Vagina (tissue), 2 donors: ENCODE measurements around the gene NPIPA1. TPM values are rescaled to one million over a fixed set of nuclear protein-coding genes. Genes with fewer than 3 reads are reported as not detected.
A peak's percentile ranks its signal among the peaks of the same experiment; 100 is the strongest.
"Not testable (repeated sequence)": the region's sequence is repeated elsewhere in the genome, so short reads cannot be mapped to it uniquely, and the experiment has no call there.

ENCODE experiments used
- DNase-seq, 2 donors: peaks; one replicate each; pipeline ENCODE4 v3.0.0-alpha.2; 2017; ENCODE audit errors: extremely low spot score in 2 of 2
- H3K27ac ChIP-seq: fragments of 200-600 bp; sonication (generic); one replicate; pipeline ENCODE4 v1.5.1; 2019
- H3K27me3 ChIP-seq: fragments of 200-600 bp; sonication (generic); one replicate; pipeline ENCODE4 v1.5.1; 2019
- H3K36me3 ChIP-seq, 2 donors: fragments of 200-600 bp; sonication (generic); one replicate each; pipeline ENCODE4 v1.5.1; 2017 to 2019
- H3K4me1 ChIP-seq: fragments of 200-600 bp; sonication (generic); one replicate; pipeline ENCODE4 v1.5.1; 2019
- H3K4me3 ChIP-seq, 2 donors: fragments of 200-600 bp; sonication (generic); 1 replicate in 1 of 2; 2 replicates in 1 of 2; pipeline ENCODE4 v1.5.1; 2016 to 2019
- H3K9me3 ChIP-seq: fragments of 200-600 bp; sonication (generic); one replicate; pipeline ENCODE4 v1.5.1; 2019
- POLR2A ChIP-seq, 2 donors: fragments of 450-650 bp; IDR thresholded peaks; one replicate each; pipeline ENCODE4 v1.6.1; 2017; ENCODE audit warnings: antibody characterized with exemption in 2 of 2, mild to moderate bottlenecking in 2 of 2, moderate library complexity in 2 of 2
- POLR2AphosphoS5 ChIP-seq, 2 donors: sonication (generic); formaldehyde crosslinking; IDR thresholded peaks; one replicate each; pipeline ENCODE4 v1.9.0; 2017; ENCODE audit warnings: antibody characterized with exemption in 2 of 2, mild to moderate bottlenecking in 2 of 2, low read depth in 1 of 2; ENCODE audit not compliant: insufficient read depth in 1 of 2
- intact Hi-C: fragments of 100-400 bp; cut with DNase I; formaldehyde crosslinking; loops from one replicate; pipeline ENCODE4 v1.15.1; 2023
- total RNA-seq: library from RNA; depleted of rRNA; stranded (reverse); fragments of >200 nt; gene quantifications from one replicate; pipeline ENCODE4 v1.2.3, GENCODE V29; 2016

Gene NPIPA1
- total RNA-seq, 1 donor from 2014 or later: 98.0 TPM

- Histone ChIP-seq H3K27ac (peak within 1 kb of the TSS; percentile 95), H3K4me3 (peak within 1 kb of the TSS; percentile 74 to 84)
- H3K4me1 ChIP-seq, H3K27me3 ChIP-seq, H3K9me3 ChIP-seq, intact Hi-C loops, H3K36me3 ChIP-seq: not testable (repeated sequence)
- TF ChIP-seq POLR2A (IDR thresholded peaks at IDR 0.05) (peak in 1 of 2 donors; percentile 53), POLR2AphosphoS5 (IDR thresholded peaks at IDR 0.05; ENCODE audit: insufficient read depth in 1 of 2, low read depth in 1 of 2) (peak in 1 of 2 donors; percentile 72)
- DNase-seq: peak in 1 of 2 donors; percentile 90
These were observed 37.6 kb downstream of the NPIPA1 start, which contains the start of gene PDXDC1 for GRCh38 chr16:14974656-14975417. Gene PDXDC1, plus strand, starts transcription at chr16:14975026. Its CDS starts 174 bp downstream, at chr16:14975200.

GRCh38 chr16:14975418-14976194 is 38.4 kb downstream of the NPIPA1 start:
- Histone ChIP-seq H3K27ac (peak overlapping the region; percentile 95), H3K4me3 (peak overlapping the region; percentile 74 to 84)
- DNase-seq, H3K36me3 ChIP-seq, H3K4me1 ChIP-seq, intact Hi-C loops, H3K27me3 ChIP-seq, H3K9me3 ChIP-seq: not testable (repeated sequence)

- H3K36me3 ChIP-seq, DNase-seq, intact Hi-C loops, H3K4me3 ChIP-seq, H3K27me3 ChIP-seq, H3K27ac ChIP-seq, H3K9me3 ChIP-seq: not testable (repeated sequence)
- H3K4me1 ChIP-seq: peaks cover 13% of the 10 kb centered on the region
These were observed 39.9 kb downstream of the NPIPA1 start for GRCh38 chr16:14976971-14977736.

- H3K27me3 ChIP-seq, DNase-seq, H3K9me3 ChIP-seq, H3K4me3 ChIP-seq, H3K36me3 ChIP-seq, intact Hi-C loops, H3K27ac ChIP-seq: not testable (repeated sequence)
- peaks cover 21% of the 10 kb centered on the region for H3K4me1 ChIP-seq
These were observed 41.0 kb downstream of the NPIPA1 start for GRCh38 chr16:14978281-14978680.

GRCh38 chr16:14978908-14979307 is 41.7 kb downstream of the NPIPA1 start:
- H3K4me3 ChIP-seq, H3K27me3 ChIP-seq, H3K27ac ChIP-seq, DNase-seq, H3K36me3 ChIP-seq, H3K9me3 ChIP-seq, intact Hi-C loops: not testable (repeated sequence)
- peaks cover 21% of the 10 kb centered on the region for H3K4me1 ChIP-seq

- H3K4me1 ChIP-seq: peaks cover 16% of the 10 kb centered on the region
- H3K27ac ChIP-seq, H3K36me3 ChIP-seq, intact Hi-C loops, H3K27me3 ChIP-seq, H3K9me3 ChIP-seq, DNase-seq, H3K4me3 ChIP-seq: not testable (repeated sequence)
These were observed 44.0 kb downstream of the NPIPA1 start for GRCh38 chr16:14981234-14981633.

- H3K4me3 ChIP-seq, intact Hi-C loops, H3K27ac ChIP-seq, H3K9me3 ChIP-seq, H3K36me3 ChIP-seq, DNase-seq, H3K27me3 ChIP-seq: not testable (repeated sequence)
- H3K4me1 ChIP-seq: peaks cover 16% of the 10 kb centered on the region
These were observed 45.3 kb downstream of the NPIPA1 start for GRCh38 chr16:14982521-14982920.

- H3K36me3 ChIP-seq, H3K27me3 ChIP-seq, H3K4me3 ChIP-seq, DNase-seq, H3K4me1 ChIP-seq, H3K9me3 ChIP-seq, H3K27ac ChIP-seq, intact Hi-C loops: not testable (repeated sequence)
These were observed 50.8 kb downstream of the NPIPA1 start for GRCh38 chr16:14988092-14988491.

- H3K27ac ChIP-seq, H3K36me3 ChIP-seq, H3K9me3 ChIP-seq, DNase-seq, H3K4me3 ChIP-seq, H3K4me1 ChIP-seq, H3K27me3 ChIP-seq, intact Hi-C loops: not testable (repeated sequence)
These were observed 51.5 kb downstream of the NPIPA1 start for GRCh38 chr16:14988661-14989191.

GRCh38 chr16:14989291-14990281 is 52.3 kb downstream of the NPIPA1 start:
- H3K36me3 ChIP-seq, H3K27ac ChIP-seq, intact Hi-C loops, H3K4me3 ChIP-seq, H3K27me3 ChIP-seq, DNase-seq, H3K9me3 ChIP-seq, H3K4me1 ChIP-seq: not testable (repeated sequence)

- DNase-seq, H3K27me3 ChIP-seq, H3K36me3 ChIP-seq, H3K27ac ChIP-seq, intact Hi-C loops, H3K4me3 ChIP-seq, H3K9me3 ChIP-seq, H3K4me1 ChIP-seq: not testable (repeated sequence)
These were observed 56.3 kb downstream of the NPIPA1 start for GRCh38 chr16:14993277-14994151.
